GM12873 (cell line): Measurements from ENCODE around the gene RIT2.

Experiments used
- TF ChIP-seq, protein P1 (sequence below): IDR thresholded peaks from 2 replicates; pipeline ENCODE4 v1.5.1; 2012; ENCODE audit warnings: low read depth, mild to moderate bottlenecking, moderate library complexity, low read length, control low read depth; ENCODE audit not compliant: insufficient read depth; ENCODE audit errors: missing control alignments

Gene RIT2

DNA sequence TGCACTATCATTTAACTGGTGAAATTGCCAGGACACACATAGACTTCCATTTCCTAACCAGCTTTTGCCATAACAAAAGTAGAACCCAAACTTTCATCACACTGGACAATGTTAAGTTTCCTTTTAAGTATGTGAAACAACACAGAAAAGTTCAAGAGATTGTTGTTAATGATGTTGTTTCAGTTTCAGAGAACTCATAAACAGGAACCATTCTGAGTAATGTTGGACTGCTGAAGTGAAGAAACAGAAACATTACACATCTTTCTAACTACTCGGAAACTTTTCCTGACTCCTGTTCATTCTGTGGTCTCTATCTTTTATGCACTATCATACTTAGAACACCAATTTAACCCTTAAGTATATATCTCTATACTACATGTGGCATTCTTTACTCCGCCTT lies 179.2 kb downstream of the RIT2 start:
- TF ChIP-seq, protein P1, sequence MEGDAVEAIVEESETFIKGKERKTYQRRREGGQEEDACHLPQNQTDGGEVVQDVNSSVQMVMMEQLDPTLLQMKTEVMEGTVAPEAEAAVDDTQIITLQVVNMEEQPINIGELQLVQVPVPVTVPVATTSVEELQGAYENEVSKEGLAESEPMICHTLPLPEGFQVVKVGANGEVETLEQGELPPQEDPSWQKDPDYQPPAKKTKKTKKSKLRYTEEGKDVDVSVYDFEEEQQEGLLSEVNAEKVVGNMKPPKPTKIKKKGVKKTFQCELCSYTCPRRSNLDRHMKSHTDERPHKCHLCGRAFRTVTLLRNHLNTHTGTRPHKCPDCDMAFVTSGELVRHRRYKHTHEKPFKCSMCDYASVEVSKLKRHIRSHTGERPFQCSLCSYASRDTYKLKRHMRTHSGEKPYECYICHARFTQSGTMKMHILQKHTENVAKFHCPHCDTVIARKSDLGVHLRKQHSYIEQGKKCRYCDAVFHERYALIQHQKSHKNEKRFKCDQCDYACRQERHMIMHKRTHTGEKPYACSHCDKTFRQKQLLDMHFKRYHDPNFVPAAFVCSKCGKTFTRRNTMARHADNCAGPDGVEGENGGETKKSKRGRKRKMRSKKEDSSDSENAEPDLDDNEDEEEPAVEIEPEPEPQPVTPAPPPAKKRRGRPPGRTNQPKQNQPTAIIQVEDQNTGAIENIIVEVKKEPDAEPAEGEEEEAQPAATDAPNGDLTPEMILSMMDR: no peak

DNA sequence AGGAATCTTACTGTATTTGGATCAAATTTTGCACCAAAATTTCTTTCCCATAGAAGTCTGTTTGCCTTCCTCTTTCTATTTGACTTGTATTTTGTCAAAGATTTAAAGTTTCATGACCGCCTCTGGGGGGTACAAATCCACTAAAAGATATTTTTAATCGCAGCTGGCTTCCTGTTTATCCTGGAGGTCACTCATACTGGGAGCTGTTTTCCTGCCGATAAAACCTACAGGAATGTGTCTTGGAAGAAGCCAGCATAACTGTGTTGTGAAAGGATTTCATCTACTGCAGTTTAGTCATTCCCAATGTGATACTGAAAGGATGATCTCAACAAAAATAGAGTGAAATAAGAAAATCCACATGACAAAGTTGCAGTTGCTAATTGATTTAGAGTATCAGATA lies 184.0 kb downstream of the RIT2 start:
- TF ChIP-seq, protein P1: no peak

DNA sequence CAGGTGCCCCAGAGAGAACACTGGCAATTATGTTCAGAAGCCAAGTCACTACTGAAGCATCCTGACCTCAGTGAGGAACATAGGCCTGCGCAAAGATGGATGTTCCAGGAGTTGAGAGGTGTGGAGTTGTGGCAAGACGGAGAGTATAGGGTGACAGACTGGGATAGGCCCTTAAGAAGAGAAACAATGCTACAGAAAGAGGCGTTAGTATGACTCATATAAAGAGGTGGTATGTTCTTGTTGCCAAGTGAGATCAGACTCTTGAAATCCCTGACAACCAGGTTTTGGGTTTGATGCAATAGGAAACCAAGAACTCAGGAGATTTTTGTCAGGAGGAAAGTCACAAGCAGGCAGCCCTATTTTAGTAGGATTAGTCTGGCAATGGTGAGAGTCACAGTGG lies 185.6 kb downstream of the RIT2 start:
- TF ChIP-seq, protein P1: no peak

DNA sequence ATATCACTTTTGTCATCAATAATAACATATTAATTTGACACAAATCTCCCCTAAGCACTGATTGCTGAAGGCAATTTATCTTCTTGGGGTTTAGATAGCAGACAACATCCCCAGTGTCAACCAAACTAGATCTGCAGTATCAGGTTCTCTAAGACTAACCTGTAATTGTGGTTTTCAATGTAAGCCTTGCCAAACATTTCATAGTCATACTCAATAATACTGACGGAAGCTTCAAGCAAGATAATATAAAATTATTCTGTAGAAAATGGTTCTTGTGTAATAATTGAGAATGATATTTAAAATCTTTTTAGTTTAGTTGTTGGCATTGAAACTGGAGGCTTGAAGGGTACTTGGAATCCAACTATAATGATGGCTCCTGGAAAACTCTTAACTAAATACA lies 186.3 kb downstream of the RIT2 start:
- TF ChIP-seq, protein P1: no peak

DNA sequence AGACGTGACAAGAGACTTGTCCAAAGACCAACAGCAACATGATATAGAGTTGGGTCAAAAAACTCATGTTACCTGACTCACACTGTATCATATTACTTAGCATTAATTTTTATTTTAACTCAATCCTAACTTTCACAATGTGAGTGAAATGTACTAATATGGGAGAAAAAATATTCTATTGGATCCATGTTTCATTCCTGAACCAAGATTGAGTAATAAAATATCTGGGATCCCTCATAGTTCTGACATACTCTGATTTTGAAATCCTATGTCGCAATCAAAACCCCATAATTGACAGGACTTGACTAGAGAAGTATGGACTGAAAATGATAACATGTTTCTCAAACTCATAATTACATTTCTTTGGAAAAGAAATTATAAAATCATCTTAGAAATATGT lies 190.4 kb downstream of the RIT2 start:
- TF ChIP-seq, protein P1: no peak

DNA sequence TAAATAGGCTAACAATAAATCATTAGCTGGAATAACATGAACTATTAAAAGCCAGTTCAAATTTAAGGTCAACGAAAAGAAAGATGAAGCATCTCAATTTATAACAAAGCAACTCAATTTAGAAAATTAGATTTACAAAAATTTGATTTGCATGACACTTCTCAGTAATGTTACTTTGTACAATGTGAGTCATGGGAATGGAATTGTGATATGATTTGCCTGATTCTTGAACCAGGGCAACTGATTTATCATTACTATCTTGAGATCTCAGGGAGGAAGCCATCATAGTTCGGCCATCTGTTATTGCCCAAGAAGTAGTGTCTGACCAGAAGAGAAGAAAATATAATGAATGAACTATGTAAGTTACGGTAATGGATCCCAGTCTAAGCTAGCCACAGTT lies 193.1 kb downstream of the RIT2 start:
- TF ChIP-seq, protein P1: no peak

DNA sequence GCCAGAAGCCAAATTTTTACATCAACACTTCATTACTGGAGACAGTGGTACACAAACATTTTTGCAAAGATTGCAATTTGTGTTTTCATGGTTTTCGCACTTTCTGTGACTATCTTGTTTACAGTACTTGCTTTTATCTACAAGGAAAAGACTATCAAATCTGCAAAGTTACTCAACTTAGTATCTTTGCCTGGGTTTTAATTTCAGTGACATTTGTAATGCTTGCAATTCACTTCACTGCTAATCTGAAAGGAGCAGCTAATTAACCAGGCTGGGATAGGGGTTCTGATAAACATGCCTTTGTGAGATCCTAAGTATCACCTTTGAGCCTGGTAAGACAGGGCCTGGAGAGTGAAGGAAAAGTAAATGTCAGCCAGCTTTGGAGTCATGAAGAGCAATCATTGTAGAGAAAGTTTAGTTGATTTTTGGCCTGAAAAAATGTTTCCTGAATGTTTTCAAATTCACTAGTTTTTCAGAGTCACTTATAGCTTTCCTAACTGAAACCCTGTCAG lies 194.2 kb downstream of the RIT2 start:
- TF ChIP-seq, protein P1: no peak

DNA sequence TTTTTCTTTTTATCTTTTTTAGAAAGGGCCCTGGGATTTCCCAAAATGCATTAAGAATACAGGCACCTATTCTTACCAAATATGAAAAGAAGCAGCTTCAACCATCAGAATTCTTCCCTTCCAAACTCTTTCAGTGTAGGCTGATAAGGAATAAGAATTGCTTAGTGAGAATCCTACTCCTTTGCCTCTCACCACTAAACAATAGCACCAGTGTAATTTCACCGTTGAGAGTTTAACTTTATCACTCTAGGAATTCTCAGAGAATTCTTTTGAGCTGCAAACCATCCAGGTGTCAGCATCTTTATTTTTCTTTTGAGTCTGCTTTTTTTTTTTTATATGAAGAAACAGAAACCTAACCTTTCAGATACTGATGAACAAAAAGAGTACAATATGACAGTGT lies 194.9 kb downstream of the RIT2 start:
- TF ChIP-seq, protein P1: no peak
